Smooth muscle cell (in vitro differentiated cells): ENCODE measurements around the gene TBC1D19. TPM values are rescaled to one million over a fixed set of nuclear protein-coding genes. Genes with fewer than 3 reads are reported as not detected.
A peak's percentile ranks its signal among the peaks of the same experiment; 100 is the strongest.
"Not testable (repeated sequence)": the region's sequence is repeated elsewhere in the genome, so short reads cannot be mapped to it uniquely, and the experiment has no call there.

Experiments used
- DNase-seq: peaks from one replicate; lab custom pipeline; 2025; ENCODE audit not compliant: unreplicated experiment; lab: John Stamatoyannopoulos, UW
- H2AFZ ChIP-seq: fragments of 200-600 bp; sonication (generic); 2 replicates; pipeline ENCODE4 v1.6.0; 2016; ENCODE audit warnings: antibody characterized with exemption, low read depth, mild to moderate bottlenecking
- H3F3A ChIP-seq: fragments of 200-600 bp; sonication (generic); 2 replicates; pipeline ENCODE4 v1.6.0; 2017; ENCODE audit warnings: antibody characterized with exemption, low read depth
- H3K27ac ChIP-seq: fragments of 200-600 bp; sonication (generic); 2 replicates; pipeline ENCODE4 v1.5.1; 2016; ENCODE audit warnings: low read depth, mild to moderate bottlenecking
- H3K27me3 ChIP-seq: fragments of 200-600 bp; sonication (generic); 2 replicates; pipeline ENCODE4 v1.6.1; 2016; ENCODE audit warnings: low read depth, mild to moderate bottlenecking
- H3K36me3 ChIP-seq: fragments of 200-600 bp; sonication (generic); 2 replicates; pipeline ENCODE4 v1.5.1; 2016; ENCODE audit warnings: low read depth
- H3K4me1 ChIP-seq: fragments of 200-600 bp; sonication (generic); 2 replicates; pipeline ENCODE4 v1.5.1; 2016; ENCODE audit warnings: low read depth
- H3K4me2 ChIP-seq: fragments of 200-600 bp; sonication (generic); 2 replicates; pipeline ENCODE4 v1.6.0; 2016; ENCODE audit warnings: mild to moderate bottlenecking
- H3K4me3 ChIP-seq: fragments of 200-600 bp; sonication (generic); 2 replicates; pipeline ENCODE4 v1.5.1; 2016; ENCODE audit warnings: mild to moderate bottlenecking
- H3K79me2 ChIP-seq: fragments of 200-600 bp; sonication (generic); 2 replicates; pipeline ENCODE4 v1.6.0; 2016; ENCODE audit warnings: low read depth, mild to moderate bottlenecking
- H3K9ac ChIP-seq: fragments of 200-600 bp; sonication (generic); 2 replicates; pipeline ENCODE4 v1.6.0; 2016; ENCODE audit warnings: low read depth
- H3K9me3 ChIP-seq: fragments of 200-600 bp; sonication (generic); replicated peaks from 2 replicates; pipeline ENCODE4 v1.5.1; 2016; ENCODE audit warnings: low read depth
- H4K20me1 ChIP-seq: fragments of 200-600 bp; sonication (generic); 2 replicates; pipeline ENCODE4 v1.6.0; 2016; ENCODE audit warnings: low read depth
- CTCF ChIP-seq: fragments of 200-600 bp; sonication (generic); IDR thresholded peaks from 2 replicates; pipeline ENCODE4 v1.5.1; 2017; ENCODE audit warnings: borderline replicate concordance, mild to moderate bottlenecking, antibody characterized with exemption; ENCODE audit not compliant: insufficient read depth, poor library complexity, severe bottlenecking
- WGBS: methylation state at CpG from one replicate; pipeline ENCODE4 v1.1.7; 2016; ENCODE audit warnings: low lambda C conversion rate; 5-methylcytosine and 5-hydroxymethylcytosine counted together
- polyA plus RNA-seq: library from polyadenylated mRNA; unstranded; fragments of >200 nt; fragmentation: Nextera tagmentation; extraction: Ambion mirVana; gene quantifications from 2 replicates; pipeline ENCODE4 v1.2.1, GENCODE V29; 2016
- total RNA-seq: library from RNA; depleted of rRNA; stranded (reverse); fragments of >200 nt; gene quantifications from 2 replicates; pipeline ENCODE4 v1.2.3, GENCODE V29; 2014

Gene TBC1D19
- total and polyA plus RNA-seq, 2 experiments from 2014 or later = 19.2 to 33.8 TPM

GRCh38 chr4:26621366-26621765 is 37.5 kb downstream of the TBC1D19 start:
- H3K36me3 ChIP-seq = no peaks in the 10 kb centered on the region
- TF ChIP-seq CTCF = no peak
- H3K9ac ChIP-seq = no peak overlapping the region
- H3K79me2 ChIP-seq = no peaks in the 10 kb centered on the region
- peaks cover 6% of the 10 kb centered on the region for H3F3A ChIP-seq
- H3K4me2 ChIP-seq = no peak overlapping the region
- H2AFZ ChIP-seq = no peak overlapping the region
- no peaks in the 10 kb centered on the region for H4K20me1 ChIP-seq
- H3K4me3 ChIP-seq = no peak overlapping the region
- no peaks in the 10 kb centered on the region for H3K9me3 ChIP-seq
- no peaks in the 10 kb centered on the region for H3K27me3 ChIP-seq
- no peaks in the 10 kb centered on the region for H3K4me1 ChIP-seq
- WGBS = 93% methylated on average over 3 of the region's 3 CpGs
- no peak for DNase-seq
- no peak overlapping the region for H3K27ac ChIP-seq

- Histone ChIP-seq H3K4me3 (no peak overlapping the region), H3K9me3 (no peaks in the 10 kb centered on the region), H3K36me3 (no peaks in the 10 kb centered on the region), H3K9ac (no peak overlapping the region), H3K4me1 (no peaks in the 10 kb centered on the region), H3K4me2 (no peak overlapping the region), H3K79me2 (no peaks in the 10 kb centered on the region), H4K20me1 (no peaks in the 10 kb centered on the region), H3K27me3 (no peaks in the 10 kb centered on the region), H2AFZ (no peak overlapping the region), H3F3A (peaks cover 6% of the 10 kb centered on the region), H3K27ac (peak overlapping the region; percentile 35)
- TF ChIP-seq CTCF = no peak
- DNase-seq = no peak
- WGBS = 58% methylated on average over 2 of the region's 2 CpGs
These were observed 39.0 kb downstream of the TBC1D19 start for GRCh38 chr4:26622913-26623312.

- not testable (repeated sequence) for H3K4me2 ChIP-seq, H3K9ac ChIP-seq, H3K79me2 ChIP-seq, H3K4me3 ChIP-seq, H2AFZ ChIP-seq, H4K20me1 ChIP-seq, H3K36me3 ChIP-seq, H3K27me3 ChIP-seq, H3K9me3 ChIP-seq, DNase-seq, H3K27ac ChIP-seq, H3K4me1 ChIP-seq
- WGBS = 100% methylated on average over 2 of the region's 2 CpGs
- peaks cover 11% of the 10 kb centered on the region for H3F3A ChIP-seq
These were observed 42.8 kb downstream of the TBC1D19 start for GRCh38 chr4:26626658-26627057.

GRCh38 chr4:26632916-26633315 is 49.0 kb downstream of the TBC1D19 start:
- H2AFZ ChIP-seq = no peak overlapping the region
- WGBS = 26% methylated on average over 1 of the region's 1 CpG

More at GRCh38 chr4:26632916-26633315, 49.0 kb downstream of the TBC1D19 start:
- Histone ChIP-seq H3K9ac (no peak overlapping the region), H3K27ac (no peak overlapping the region), H4K20me1 (no peaks in the 10 kb centered on the region), H3K27me3 (no peaks in the 10 kb centered on the region), H3K9me3 (no peaks in the 10 kb centered on the region), H3K4me1 (no peaks in the 10 kb centered on the region), H3K36me3 (peaks cover 16% of the 10 kb centered on the region), H3F3A (peaks cover 6% of the 10 kb centered on the region), H3K4me2 (no peak overlapping the region), H3K79me2 (peaks cover 3% of the 10 kb centered on the region), H3K4me3 (no peak overlapping the region)
- no peak for DNase-seq
- no peak for TF ChIP-seq CTCF
